BLaER1 treated with 17β-estradiol and CSF1 and Interleukin-3, amounts not matched to agents 10 nM and 100 nM (cell line): ENCODE results near the gene MORN4.
A peak's percentile ranks its signal among the peaks of the same experiment; 100 is the strongest.
"Not testable (repeated sequence)": the region's sequence is repeated elsewhere in the genome, so short reads cannot be mapped to it uniquely, and the experiment has no call there.

Experiments used
- H3K27ac ChIP-seq, 11 experiments: shearing (Covaris generic); formaldehyde crosslinking; 2 replicates each; pipeline ENCODE4 v1.8.1; 2022
- H3K27me3 ChIP-seq, 11 experiments: shearing (Covaris generic); formaldehyde crosslinking; 2 replicates each; pipeline ENCODE4 v1.8.1; 2022
- H3K36me3 ChIP-seq, 11 experiments: shearing (Covaris generic); formaldehyde crosslinking; 2 replicates each; pipeline ENCODE4 v1.8.1; 2022
- H3K4me1 ChIP-seq, 10 experiments: shearing (Covaris generic); formaldehyde crosslinking; 2 replicates each; pipeline ENCODE4 v1.8.1; 2022
- H3K4me2 ChIP-seq, 11 experiments: shearing (Covaris generic); formaldehyde crosslinking; 2 replicates each; pipeline ENCODE4 v1.8.1; 2022
- H3K4me3 ChIP-seq, 10 experiments: shearing (Covaris generic); formaldehyde crosslinking; 2 replicates each; pipeline ENCODE4 v1.8.1; 2022
- H3K9ac ChIP-seq, 11 experiments: shearing (Covaris generic); formaldehyde crosslinking; 2 replicates each; pipeline ENCODE4 v1.8.1; 2022
- H3K9me3 ChIP-seq, 11 experiments: shearing (Covaris generic); formaldehyde crosslinking; replicated peaks in 1 of 11; 2 replicates each; pipeline ENCODE4 v1.8.1; 2022
- H4K20me1 ChIP-seq, 11 experiments: shearing (Covaris generic); formaldehyde crosslinking; 2 replicates each; pipeline ENCODE4 v1.8.1; 2022
- Cebpa-rat ChIP-seq, 11 experiments: shearing (Covaris generic); IDR thresholded peaks; 2 replicates each; pipeline ENCODE4 v1.8.1; 2022

The MORN4 gene

DNA sequence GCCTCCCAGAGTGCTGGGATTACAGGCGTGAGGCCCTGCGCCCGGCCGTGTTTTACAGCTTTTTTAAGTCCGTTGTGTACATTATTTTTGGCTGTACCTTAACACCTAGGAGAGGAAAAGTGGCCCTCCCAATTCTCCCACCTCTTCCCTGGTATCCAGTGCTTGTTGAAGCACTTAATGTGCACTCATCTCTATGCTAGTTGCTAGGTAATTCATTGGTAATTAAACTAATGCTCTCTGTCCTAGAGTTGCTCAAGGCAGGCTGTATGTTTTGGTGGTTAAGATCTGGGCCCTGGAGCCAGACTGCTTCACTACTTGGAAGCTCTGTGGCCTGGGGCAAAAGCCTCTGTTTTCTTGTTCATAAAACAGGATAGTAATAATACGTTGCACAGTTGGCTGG, 34.2 kb upstream of the MORN4 start:
- H3K27ac ChIP-seq = no peak overlapping the region
- H3K4me2 ChIP-seq = no peak overlapping the region
- no peak for TF ChIP-seq Cebpa-rat (IDR thresholded peaks at IDR 0.05)
- H3K36me3 ChIP-seq = peaks cover 14 to 100% (median 31%) of the 10 kb centered on the region in 11 experiments; a peak in 18 of 22 replicates
- H3K9ac ChIP-seq = no peak overlapping the region
- no peak overlapping the region for H3K4me3 ChIP-seq
- no peaks in the 10 kb centered on the region for H3K9me3 ChIP-seq
- H3K4me1 ChIP-seq = peaks cover 0 to 9% (median 5%) of the 10 kb centered on the region in 10 experiments; a peak in 8 of 20 replicates
- no peaks in the 10 kb centered on the region for H3K27me3 ChIP-seq
- H4K20me1 ChIP-seq = peaks cover 0 to 56% (median 0%) of the 10 kb centered on the region in 11 experiments; a peak in 4 of 22 replicates

DNA sequence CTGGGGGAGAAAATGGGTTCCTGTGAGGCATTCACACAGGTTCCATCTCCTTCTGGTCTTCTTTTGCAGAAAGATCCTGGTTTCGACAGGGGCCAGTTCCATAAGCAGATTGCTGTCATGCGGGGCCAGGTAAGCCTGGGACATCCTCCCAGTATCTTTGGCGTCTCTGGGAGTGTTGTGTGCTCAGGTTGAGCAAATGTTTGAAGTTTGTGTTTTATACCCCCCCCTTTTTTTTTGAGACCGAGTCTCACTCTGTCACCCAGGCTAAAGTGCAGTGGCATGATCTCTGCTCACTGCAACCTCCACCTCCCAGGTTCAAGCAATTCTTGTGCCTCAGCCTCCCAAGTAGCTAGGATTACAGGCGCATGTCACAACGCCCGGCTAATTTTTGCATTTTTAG, 33.7 kb upstream of the MORN4 start:
- Histone ChIP-seq H3K27ac (no peak overlapping the region), H3K27me3 (no peaks in the 10 kb centered on the region), H3K9ac (no peak overlapping the region), H3K9me3 (no peaks in the 10 kb centered on the region), H3K4me3 (no peak overlapping the region), H3K36me3 (peaks cover 14 to 100% (median 34%) of the 10 kb centered on the region in 11 experiments; a peak in 19 of 22 replicates), H3K4me2 (no peak overlapping the region), H3K4me1 (peaks cover 0 to 9% (median 5%) of the 10 kb centered on the region in 10 experiments; a peak in 8 of 20 replicates), H4K20me1 (peaks cover 0 to 58% (median 0%) of the 10 kb centered on the region in 11 experiments; a peak in 4 of 22 replicates)
- no peak for TF ChIP-seq Cebpa-rat (IDR thresholded peaks at IDR 0.05)

DNA sequence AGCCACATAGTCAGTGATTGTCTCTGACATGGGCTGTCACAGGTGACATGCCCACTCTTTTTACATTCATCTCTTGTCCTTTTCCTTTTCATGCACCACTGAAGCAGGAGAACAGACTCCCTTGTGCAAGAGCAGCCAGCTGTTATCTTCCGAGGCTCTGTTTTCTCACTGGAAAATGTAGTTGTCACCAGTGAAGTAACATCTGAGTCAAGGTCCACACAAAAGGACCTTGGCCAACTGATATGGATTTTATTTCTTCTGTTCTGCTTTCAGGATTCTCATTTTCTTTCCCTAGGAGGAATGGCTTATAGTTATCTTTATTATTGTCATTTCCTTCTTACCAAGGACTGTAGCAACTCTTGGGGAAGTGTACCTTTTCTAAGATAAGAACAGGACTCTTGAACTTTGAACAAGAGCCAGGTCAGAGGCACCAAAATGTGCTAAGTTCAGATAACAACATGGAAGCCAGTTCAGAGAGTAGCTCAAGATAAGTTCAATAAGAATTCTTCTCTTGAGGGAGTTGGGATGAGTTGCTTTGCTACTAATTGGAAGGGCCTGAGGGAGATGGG, 31.1 kb upstream of the MORN4 start:
- no peak for TF ChIP-seq Cebpa-rat (IDR thresholded peaks at IDR 0.05)
- peak overlapping the region in 1 of 11 experiments; percentile 26; a peak in 1 of 22 replicates for H3K27ac ChIP-seq
- no peak overlapping the region for H3K9ac ChIP-seq
- no peaks in the 10 kb centered on the region for H3K9me3 ChIP-seq
- no peak overlapping the region for H3K4me3 ChIP-seq
- H4K20me1 ChIP-seq = peaks cover 0 to 40% (median 0%) of the 10 kb centered on the region in 11 experiments; a peak in 4 of 22 replicates
- H3K27me3 ChIP-seq = no peaks in the 10 kb centered on the region
- H3K36me3 ChIP-seq = peaks cover 11 to 96% (median 33%) of the 10 kb centered on the region in 11 experiments; a peak in 20 of 22 replicates
- peaks cover 0 to 9% (median 5%) of the 10 kb centered on the region in 10 experiments; a peak in 8 of 20 replicates for H3K4me1 ChIP-seq
- peak overlapping the region in 5 of 11 experiments; percentile 19 to 30 (median 26); a peak in 7 of 22 replicates for H3K4me2 ChIP-seq

DNA sequence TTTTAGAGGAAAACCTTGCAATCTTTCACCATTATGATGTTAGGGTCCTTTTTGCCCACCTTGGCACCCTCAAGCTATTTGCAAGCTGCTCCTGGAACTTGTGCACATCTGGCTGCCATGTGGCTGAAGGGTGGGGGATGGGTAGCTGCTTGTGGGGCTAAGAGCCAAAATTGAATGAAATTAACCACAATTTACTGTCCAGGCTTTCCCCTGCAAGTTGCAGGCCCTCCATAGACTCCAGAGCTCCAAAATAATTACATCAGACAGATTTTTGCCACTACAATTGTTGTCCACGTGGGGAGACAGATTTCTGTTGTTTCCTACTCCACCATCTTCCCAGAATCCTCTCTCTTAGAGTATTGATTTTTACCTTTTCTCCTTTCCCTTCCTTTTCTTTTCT, 26.3 kb upstream of the MORN4 start:
- Histone ChIP-seq H3K27me3 (no peaks in the 10 kb centered on the region), H4K20me1 (peaks cover 0 to 16% (median 0%) of the 10 kb centered on the region in 11 experiments; a peak in 3 of 22 replicates), H3K4me1 (peaks cover 0 to 26% (median 6%) of the 10 kb centered on the region in 10 experiments; a peak in 12 of 20 replicates), H3K9ac (no peak overlapping the region), H3K27ac (no peak overlapping the region), H3K4me3 (no peak overlapping the region), H3K4me2 (no peak overlapping the region), H3K36me3 (peaks cover 7 to 95% (median 35%) of the 10 kb centered on the region in 11 experiments), H3K9me3 (no peaks in the 10 kb centered on the region)
- TF ChIP-seq Cebpa-rat (IDR thresholded peaks at IDR 0.05) = no peak

DNA sequence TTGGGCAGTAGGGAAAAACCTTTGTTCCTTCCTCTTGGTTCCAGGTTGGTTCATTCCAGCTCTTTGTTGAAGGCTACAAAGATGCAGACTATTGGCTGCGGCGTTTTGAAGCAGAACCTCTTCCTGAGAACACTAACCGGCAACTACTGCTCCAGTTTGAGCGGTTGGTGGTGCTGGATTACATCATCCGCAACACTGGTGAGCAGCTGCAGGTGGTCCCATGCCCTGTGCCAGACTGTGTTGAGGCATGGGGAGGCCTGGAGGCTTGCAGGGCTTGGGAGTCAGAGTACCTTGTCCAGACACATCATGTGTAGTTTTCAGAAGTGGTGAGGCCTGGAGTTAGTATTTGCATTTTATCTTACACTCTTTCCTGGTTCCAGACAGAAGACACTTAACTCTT, 23.5 kb upstream of the MORN4 start:
- H3K27ac ChIP-seq = no peak overlapping the region
- H3K27me3 ChIP-seq = no peaks in the 10 kb centered on the region
- no peak overlapping the region for H3K9ac ChIP-seq
- peaks cover 16 to 74% (median 43%) of the 10 kb centered on the region in 11 experiments; a peak in 21 of 22 replicates for H3K36me3 ChIP-seq
- peaks cover 0 to 8% (median 0%) of the 10 kb centered on the region in 11 experiments; a peak in 2 of 22 replicates for H4K20me1 ChIP-seq
- no peaks in the 10 kb centered on the region for H3K9me3 ChIP-seq
- no peak overlapping the region for H3K4me3 ChIP-seq
- H3K4me2 ChIP-seq = peak overlapping the region in 2 of 11 experiments; percentile 17 to 46; a peak in 3 of 22 replicates
- H3K4me1 ChIP-seq = peaks cover 0 to 54% (median 0%) of the 10 kb centered on the region in 10 experiments; a peak in 8 of 20 replicates
- no peak for TF ChIP-seq Cebpa-rat (IDR thresholded peaks at IDR 0.05)

DNA sequence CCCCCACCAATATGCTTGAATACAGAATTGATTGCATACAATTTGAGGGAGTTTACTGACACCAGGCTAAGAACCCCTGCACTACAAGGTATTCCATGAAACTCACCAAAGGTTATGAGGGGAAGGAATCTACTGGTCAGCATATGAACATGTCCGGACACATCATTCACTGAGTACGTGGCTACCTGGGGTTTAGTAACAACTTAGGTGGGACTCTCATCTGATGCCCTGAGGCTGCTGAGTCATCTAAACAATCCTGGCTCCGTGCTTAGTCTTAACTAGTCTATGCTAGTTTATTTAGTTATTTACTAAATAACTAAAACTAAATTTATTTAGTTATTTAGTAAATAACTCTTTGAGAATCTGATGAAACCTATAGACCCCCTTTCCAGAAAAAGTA, 18.5 kb upstream of the MORN4 start:
- H3K9me3 ChIP-seq = peaks cover 0 to 9% (median 0%) of the 10 kb centered on the region in 11 experiments; a peak in 4 of 22 replicates
- H3K4me2 ChIP-seq = peak overlapping the region in 3 of 11 experiments; percentile 63 to 97 (median 95); a peak in 6 of 22 replicates
- peak overlapping the region in 2 of 11 experiments; percentile 66 to 78; a peak in 3 of 22 replicates for H3K9ac ChIP-seq
- H3K4me3 ChIP-seq = peak overlapping the region in 2 of 10 experiments; percentile 25 to 39; a peak in 4 of 20 replicates
- no peak for TF ChIP-seq Cebpa-rat (IDR thresholded peaks at IDR 0.05)
- H3K4me1 ChIP-seq = peaks cover 0 to 97% (median 8%) of the 10 kb centered on the region in 10 experiments; a peak in 12 of 20 replicates
- H4K20me1 ChIP-seq = peaks cover 0 to 5% (median 0%) of the 10 kb centered on the region in 11 experiments; a peak in 3 of 22 replicates
- peaks cover 24 to 52% (median 38%) of the 10 kb centered on the region in 11 experiments; a peak in 21 of 22 replicates for H3K36me3 ChIP-seq
- peak overlapping the region in 3 of 11 experiments; percentile 87 to 98 (median 98); a peak in 6 of 22 replicates for H3K27ac ChIP-seq
- no peaks in the 10 kb centered on the region for H3K27me3 ChIP-seq

DNA sequence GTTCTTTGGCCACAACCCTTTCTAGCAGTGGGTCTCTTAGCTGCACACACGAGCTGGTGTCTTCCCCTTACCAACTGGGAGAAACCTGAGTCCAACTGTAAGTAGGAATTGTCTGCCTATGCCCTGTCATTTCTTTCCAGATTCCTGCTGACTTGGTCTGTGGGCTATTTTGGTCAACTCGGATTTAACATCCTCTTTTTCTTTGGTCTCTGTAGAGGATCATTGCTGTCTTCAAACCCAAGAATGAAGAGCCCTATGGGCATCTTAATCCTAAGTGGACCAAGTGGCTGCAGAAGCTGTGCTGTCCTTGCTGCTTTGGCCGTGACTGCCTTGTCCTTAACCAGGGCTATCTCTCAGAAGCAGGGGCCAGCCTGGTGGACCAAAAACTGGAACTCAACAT, 17.4 kb upstream of the MORN4 start:
- peaks cover 0 to 95% (median 8%) of the 10 kb centered on the region in 10 experiments; a peak in 11 of 20 replicates for H3K4me1 ChIP-seq
- H3K27me3 ChIP-seq = no peaks in the 10 kb centered on the region
- peak overlapping the region in 3 of 11 experiments; percentile 45 to 78 (median 68); a peak in 4 of 22 replicates for H3K9ac ChIP-seq
- H4K20me1 ChIP-seq = peaks cover 0 to 5% (median 0%) of the 10 kb centered on the region in 11 experiments; a peak in 3 of 22 replicates
- peak overlapping the region in 2 of 10 experiments; percentile 25 to 39; a peak in 4 of 20 replicates for H3K4me3 ChIP-seq
- H3K9me3 ChIP-seq = peaks cover 0 to 9% (median 0%) of the 10 kb centered on the region in 11 experiments; a peak in 4 of 22 replicates
- H3K4me2 ChIP-seq = peak overlapping the region in 3 of 11 experiments; percentile 63 to 97 (median 95); a peak in 6 of 22 replicates
- peak overlapping the region in 3 of 11 experiments; percentile 87 to 98 (median 98); a peak in 7 of 22 replicates for H3K27ac ChIP-seq
- TF ChIP-seq Cebpa-rat (IDR thresholded peaks at IDR 0.05) = no peak
- peaks cover 21 to 51% (median 31%) of the 10 kb centered on the region in 11 experiments; a peak in 21 of 22 replicates for H3K36me3 ChIP-seq

DNA sequence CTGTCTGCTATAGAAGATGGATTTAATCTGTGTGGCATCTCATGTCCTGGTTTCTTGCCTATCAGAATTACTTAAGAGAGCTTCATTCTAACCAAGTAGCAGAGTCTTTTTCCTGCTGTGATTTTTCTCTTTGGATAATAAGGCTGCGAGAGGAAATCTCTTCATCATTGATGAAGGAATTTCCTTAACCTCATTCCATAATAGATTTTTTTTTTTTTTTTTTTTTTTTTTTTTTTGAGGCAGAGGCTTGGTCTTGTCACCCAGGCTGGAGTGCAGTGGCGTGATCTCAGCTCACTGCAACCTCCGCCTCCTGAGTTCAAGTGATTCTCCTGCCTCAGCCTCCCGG, 16.1 kb upstream of the MORN4 start:
- peaks cover 19 to 49% (median 38%) of the 10 kb centered on the region in 11 experiments; a peak in 21 of 22 replicates for H3K36me3 ChIP-seq
- H3K9me3 ChIP-seq, H3K27me3 ChIP-seq, H3K4me3 ChIP-seq, H4K20me1 ChIP-seq: not testable (repeated sequence)
- peak overlapping the region in 4 of 11 experiments; percentile 62 to 97 (median 79); a peak in 7 of 22 replicates for H3K4me2 ChIP-seq
- peaks cover 0 to 87% (median 8%) of the 10 kb centered on the region in 10 experiments; a peak in 11 of 20 replicates for H3K4me1 ChIP-seq
- H3K27ac ChIP-seq = peak overlapping the region in 4 of 11 experiments; percentile 74 to 98 (median 92); a peak in 8 of 22 replicates
- peak overlapping the region in 4 of 11 experiments; percentile 37 to 87 (median 74); a peak in 7 of 22 replicates for H3K9ac ChIP-seq
